ENCODE results near the gene UROC1.

Gene UROC1

DNA sequence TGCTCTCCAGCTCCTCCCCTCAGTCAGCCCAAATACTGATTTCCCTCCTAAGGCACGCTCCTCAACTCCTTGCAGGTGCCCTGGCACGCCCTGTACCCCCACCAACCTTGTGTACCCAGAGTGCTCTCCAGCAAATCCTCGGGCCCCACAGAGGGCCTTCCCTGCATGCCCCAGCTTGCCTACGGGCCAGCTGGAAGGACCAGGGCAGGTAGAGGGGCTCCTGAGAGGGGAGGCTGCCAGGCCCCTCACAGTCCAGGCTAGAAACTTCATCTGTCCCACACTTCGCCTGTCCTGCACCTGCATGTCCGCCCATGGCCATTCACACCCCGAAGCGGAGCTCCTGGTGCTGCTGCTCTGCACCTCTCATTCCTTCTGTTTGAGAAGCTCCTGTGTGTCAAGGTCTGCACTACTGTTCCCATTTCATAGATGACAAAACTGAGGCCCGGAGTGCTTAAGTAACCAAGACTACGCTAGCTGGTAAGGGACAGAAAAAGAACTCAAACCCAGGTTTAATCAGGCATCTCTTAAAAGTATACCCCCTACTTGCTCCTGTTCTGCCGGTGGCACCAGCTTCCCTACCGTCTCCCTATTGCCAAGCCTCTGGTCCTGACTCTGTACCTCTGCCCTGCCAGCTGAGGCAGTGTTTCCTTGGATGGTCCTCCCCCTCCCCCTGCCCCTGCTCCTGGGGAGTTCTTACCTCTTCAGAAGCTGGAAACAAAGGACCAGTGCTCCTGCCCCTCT is 77.4 kb downstream of the UROC1 start:
- CTCF ChIA-PET = interaction anchor here (0.6 kb wide), 2 partner anchors 306 to 360 kb away, joined by 3 to 4 read pairs; no protein-coding TSS in a partner anchor
- H3K27ac ChIP-seq = 0 out of 2 replicates have a peak overlapping the region, but pooled peaks have one; percentile 7
- no peak for DNase-seq (ENCODE audit: low spot score)
- TF ChIP-seq, protein P1, sequence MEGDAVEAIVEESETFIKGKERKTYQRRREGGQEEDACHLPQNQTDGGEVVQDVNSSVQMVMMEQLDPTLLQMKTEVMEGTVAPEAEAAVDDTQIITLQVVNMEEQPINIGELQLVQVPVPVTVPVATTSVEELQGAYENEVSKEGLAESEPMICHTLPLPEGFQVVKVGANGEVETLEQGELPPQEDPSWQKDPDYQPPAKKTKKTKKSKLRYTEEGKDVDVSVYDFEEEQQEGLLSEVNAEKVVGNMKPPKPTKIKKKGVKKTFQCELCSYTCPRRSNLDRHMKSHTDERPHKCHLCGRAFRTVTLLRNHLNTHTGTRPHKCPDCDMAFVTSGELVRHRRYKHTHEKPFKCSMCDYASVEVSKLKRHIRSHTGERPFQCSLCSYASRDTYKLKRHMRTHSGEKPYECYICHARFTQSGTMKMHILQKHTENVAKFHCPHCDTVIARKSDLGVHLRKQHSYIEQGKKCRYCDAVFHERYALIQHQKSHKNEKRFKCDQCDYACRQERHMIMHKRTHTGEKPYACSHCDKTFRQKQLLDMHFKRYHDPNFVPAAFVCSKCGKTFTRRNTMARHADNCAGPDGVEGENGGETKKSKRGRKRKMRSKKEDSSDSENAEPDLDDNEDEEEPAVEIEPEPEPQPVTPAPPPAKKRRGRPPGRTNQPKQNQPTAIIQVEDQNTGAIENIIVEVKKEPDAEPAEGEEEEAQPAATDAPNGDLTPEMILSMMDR (conservative IDR thresholded peaks at IDR 0.05; ENCODE audit: low read depth) = no peak
- POLR2A ChIA-PET (ENCODE audit: low non-redundant PET) = no interaction called here

- TF ChIP-seq, protein P1 (conservative IDR thresholded peaks at IDR 0.05; ENCODE audit: low read depth) = no peak
- ChIA-PET CTCF (interaction anchor here (0.6 kb wide), 1 partner anchor 305 kb away, joined by 3 read pairs; no protein-coding TSS in a partner anchor), POLR2A (ENCODE audit: low non-redundant PET) (no interaction called here)
- no peak for DNase-seq (ENCODE audit: low spot score)
- H3K27ac ChIP-seq = 0 out of 2 replicates have a peak overlapping the region, but pooled peaks have one; percentile 7
Observed at GRCh38 chr3:126439346-126439967, 78.1 kb downstream of the UROC1 start.

DNA sequence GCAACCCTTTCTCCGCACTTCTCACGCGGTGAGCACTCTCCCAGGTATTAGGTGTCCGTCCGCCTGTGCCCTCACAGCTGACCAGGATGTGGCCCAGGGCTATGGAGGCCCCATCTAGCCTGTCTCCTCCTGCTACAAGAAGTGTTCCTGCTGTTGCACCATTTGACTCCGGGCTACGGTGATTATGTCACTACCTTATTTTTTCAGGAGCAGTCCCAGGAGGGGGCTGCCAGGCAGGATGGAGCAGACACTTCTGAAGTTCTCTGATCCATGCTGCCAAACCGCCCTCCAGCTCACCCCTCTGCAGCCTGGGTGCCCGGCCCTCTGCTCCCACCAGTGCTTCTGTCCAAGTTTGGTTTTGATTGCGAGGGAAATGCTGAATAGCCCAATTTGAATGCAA is 78.8 kb downstream of the UROC1 start:
- TF ChIP-seq, protein P1 (conservative IDR thresholded peaks at IDR 0.05; ENCODE audit: low read depth) = no peak
- no peak for DNase-seq (ENCODE audit: low spot score)
- CTCF ChIA-PET = no interaction called here
- no peak overlapping the region for H3K27ac ChIP-seq
- POLR2A ChIA-PET (ENCODE audit: low non-redundant PET) = no interaction called here

DNA sequence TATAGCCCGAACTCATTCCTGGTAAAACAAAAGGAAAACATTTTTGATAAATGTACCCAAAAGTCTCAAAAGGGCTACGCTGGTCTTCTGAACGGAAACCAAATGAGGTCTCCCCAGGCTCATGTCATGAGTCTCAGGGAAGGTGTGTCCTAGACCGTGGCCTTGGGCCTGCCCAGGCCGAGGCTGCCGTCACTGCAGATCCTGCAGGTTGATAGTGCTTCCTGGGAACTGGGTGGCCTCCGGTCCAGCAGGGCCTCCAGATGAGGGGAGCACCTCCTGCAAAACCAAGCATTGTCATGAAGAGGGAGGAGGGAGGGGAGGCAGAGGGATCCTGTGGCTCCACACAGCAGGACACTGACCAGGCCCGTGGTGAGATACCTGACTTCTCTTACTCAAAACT is 79.4 kb downstream of the UROC1 start:
- DNase-seq (ENCODE audit: low spot score) = no peak
- ChIA-PET CTCF (no interaction called here), POLR2A (ENCODE audit: low non-redundant PET) (no interaction called here)
- TF ChIP-seq, protein P1 (conservative IDR thresholded peaks at IDR 0.05; ENCODE audit: low read depth) = no peak
- H3K27ac ChIP-seq = no peak overlapping the region

DNA sequence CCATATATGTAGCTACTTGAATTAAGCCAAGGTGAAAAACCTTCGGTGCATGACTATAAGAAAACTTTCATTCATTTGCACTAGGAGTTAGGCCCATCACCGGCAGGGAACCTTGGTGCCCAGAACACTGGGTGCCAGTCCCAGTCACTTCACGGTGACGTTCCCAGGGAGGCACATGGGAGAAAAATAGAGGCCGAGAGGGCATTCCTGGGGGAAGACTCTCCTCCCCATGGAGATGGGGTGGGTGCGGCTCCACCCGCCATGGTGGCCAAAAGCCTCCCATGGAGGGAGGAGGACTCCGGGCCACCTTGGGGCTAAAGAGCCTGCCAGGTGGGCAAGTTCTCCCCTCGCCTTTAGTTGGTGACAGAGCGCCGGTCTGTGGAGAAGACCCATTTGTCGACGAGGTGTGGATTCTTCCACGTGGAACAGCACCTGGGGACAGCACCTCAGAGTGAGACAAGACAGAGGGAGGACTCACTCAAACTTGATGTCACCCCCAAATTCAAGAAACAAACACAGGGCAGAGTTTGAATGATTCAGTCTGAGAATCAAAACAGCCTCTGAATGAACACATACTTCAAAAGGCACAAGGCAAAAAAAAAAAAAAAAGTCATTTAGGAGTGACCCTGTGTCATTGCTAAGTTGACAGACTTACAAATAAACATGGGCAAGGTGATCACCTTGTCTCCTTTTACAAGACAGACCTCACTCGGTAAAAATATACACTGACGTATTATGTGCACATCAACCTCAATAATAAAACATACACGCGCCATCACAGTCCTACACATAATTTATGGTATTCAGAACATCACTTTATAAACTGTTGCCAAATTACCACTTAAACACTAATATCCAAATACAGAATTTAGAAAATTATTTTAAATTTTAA is 80.5 kb downstream of the UROC1 start:
- POLR2A ChIA-PET (ENCODE audit: low non-redundant PET) = no interaction called here
- TF ChIP-seq, protein P1 (conservative IDR thresholded peaks at IDR 0.05; ENCODE audit: low read depth) = no peak
- DNase-seq (ENCODE audit: low spot score) = no peak
- H3K27ac ChIP-seq = no peak overlapping the region
- CTCF ChIA-PET = no interaction called here
